Stimulated activated CD4-positive, alpha-beta T cell treated with anti-CD3 and anti-CD28 coated beads, Interleukin-15, amount 100 ng/mL, for 48 hours (primary cell): ENCODE measurements around the gene SOS2.

Experiments
- DNase-seq, 2 donors: peaks; one replicate each; pipeline ENCODE4 v3.0.0-alpha.2; 2020; ENCODE audit warnings: low read depth in 2 of 2

The SOS2 gene

DNA sequence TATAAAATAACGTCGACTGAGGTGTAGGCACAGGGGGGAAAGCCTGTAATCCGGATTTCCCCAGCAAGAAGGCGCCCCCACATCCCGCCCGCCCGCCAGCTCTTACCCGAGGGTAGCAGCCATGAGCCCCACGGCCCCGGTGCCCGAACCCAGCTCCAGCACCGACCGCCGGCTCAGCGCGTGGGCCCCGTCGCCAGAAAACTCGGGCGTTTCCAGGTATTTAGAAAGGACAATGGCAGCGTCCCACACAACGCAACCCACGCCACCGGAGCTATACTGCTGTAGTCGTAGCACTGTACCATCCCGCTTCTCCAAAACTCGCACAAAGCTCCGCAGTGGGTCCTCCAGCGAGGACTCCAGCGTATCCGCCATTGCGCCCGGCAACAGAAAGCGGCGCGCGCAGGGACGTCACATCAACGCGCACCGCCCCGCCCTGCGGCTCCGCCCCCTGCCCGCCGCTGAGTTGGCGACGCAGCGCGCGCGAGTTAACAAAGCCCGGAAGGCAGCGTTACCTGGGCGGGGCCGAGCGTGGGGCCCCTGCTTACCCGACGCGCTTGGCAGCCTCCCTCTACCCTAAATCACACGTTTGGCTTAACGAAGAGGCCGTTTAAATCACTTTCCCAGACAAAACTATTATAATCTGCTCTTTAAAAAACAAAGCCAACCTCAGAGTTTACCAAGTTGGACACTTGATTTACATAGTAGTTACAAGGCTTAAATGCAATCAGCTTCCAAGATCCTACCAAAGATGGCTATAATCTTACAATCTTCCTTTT is 115.0 kb downstream of the SOS2 start, which contains the start of gene VCPKMT:
Gene VCPKMT (minus strand): TSS at position 392 of the 776 bp plus-strand sequence. CDS start 20 bp downstream, at position 372.
- peak; percentile 89 to 94 for DNase-seq

- DNase-seq = no peak
Measured at GRCh38 chr14:50113381-50114035, 117.9 kb downstream of the SOS2 start.

DNA sequence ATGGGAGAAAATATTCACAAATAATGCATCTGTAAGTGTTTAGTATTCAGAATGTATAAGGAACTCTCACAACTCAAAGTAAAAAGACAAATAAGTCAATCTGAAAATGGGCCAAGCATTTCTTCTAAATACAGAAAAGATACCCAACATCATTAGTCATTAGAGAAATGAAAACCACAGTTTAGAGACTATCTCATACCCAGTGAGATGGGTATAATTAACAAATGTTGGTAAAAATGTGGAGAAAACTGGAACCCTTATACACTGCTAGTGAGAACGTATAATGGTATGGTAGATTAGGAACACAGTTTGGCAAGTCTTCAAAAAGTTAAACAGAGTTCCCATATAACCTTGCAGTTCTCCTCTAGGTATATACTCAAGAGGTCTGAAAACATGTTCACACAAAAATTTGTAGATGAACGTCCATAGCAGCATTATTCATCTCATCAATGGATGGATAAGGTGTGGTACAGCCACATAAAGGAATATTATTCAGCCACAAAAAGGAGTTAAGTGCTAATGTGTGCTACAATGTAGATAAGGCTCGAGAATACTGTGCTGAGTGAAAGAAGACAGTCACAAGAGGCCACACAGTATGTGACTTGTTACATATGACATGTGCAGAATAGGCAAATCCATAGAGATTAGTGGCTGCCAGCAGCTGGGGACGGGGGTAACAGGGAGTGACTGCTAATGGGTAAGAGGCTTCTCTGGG is 120.9 kb downstream of the SOS2 start:
- no peak for DNase-seq

- DNase-seq = no peak
Measured at GRCh38 chr14:50109342-50109741, 122.0 kb downstream of the SOS2 start.

DNA sequence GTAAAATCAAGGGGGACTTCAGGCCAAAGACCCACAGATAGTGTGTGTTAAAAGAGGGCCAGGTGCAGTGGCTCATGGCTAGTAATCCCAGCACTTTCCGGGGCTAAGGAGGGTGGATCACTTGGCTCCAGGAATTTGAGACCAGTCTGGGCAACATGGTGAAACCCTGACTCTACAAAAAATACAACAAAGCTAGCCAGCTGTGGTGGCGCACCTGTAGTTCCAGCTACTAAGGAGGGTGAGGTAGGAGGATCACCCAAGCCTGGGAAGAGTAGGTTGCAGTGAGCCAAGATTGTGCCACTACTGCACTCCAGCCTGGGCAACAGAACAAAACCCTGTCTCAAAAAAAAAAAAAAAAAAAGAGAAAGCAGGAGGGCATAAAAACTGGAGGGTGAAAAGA is 123.5 kb downstream of the SOS2 start:
- no peak for DNase-seq

GRCh38 chr14:50106178-50106577 is 125.2 kb downstream of the SOS2 start:
- no peak for DNase-seq

- DNase-seq = no peak
Measured at GRCh38 chr14:50103558-50103957, 127.8 kb downstream of the SOS2 start.

GRCh38 chr14:50101417-50101816 is 130.0 kb downstream of the SOS2 start:
- no peak for DNase-seq

DNA sequence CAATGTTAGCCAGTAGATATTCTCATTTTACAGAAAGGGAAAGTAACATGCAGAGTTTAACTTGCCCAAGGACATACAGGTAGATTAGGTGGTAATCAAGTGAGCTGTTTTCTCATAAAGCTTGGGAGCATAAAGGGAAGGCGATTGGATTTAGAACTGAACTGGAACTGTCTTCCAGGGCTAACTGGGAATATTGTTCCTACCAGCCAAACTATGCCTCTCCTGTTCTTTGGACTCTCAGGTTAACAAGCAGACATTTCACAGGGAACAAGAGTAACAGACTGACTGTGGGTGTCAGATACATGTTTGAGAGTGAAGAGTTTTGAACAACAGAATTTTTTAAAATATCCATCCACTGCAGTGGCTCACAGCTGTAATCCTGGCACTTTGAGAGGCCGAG is 130.6 kb downstream of the SOS2 start:
- no peak for DNase-seq

DNA sequence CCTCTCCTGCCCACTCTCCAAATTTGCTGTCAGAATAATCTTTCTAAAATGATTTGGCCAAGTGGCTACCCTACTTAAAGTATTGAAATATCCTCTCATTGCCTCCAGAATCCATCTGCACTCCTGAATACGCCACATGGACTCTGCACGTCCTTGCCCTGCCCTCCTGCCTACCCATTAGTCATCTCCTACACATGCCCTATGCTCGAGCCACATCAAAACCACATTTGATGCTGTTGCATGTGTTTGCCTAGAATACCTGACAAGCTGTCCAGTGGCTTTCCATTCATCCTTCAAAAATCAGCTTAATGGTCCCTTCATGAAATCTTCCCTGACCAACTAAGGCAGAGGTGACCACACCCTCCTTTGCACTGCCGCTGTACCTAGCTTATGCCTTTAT is 132.0 kb downstream of the SOS2 start:
- DNase-seq = no peak

- DNase-seq = no peak
Measured at GRCh38 chr14:50095895-50096294, 135.5 kb downstream of the SOS2 start.

DNA sequence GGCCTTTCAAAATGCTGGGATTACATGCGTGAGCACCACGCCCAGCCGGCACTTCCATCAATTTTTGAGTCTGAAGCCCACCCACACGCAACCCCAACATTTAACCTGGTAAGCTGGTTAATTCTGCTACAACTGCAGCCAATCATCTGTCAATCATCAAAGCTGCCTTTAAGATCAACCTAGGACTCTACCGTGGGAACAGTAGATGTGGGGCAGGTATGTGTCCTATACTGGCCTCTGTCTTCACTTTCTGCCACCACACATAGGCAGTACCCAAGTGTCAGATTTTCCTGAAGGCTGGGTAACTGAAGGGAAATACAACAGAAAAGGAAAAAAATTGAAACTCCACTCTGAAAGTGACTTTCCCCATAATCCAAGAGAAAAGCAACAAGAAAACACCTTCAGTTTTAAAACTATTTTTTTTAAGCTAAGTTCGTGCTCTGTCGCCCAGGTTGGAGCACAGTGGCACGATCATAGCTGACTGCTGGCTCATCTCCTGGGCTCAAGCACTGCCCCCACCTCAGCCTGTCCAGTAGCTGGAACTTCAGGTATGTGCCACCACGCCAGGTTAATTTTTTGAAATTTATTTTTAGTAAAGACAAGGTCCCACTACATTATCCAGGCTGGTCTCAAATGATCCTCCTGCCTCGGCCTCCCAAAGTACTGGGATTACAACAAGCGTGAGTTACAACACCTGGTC is 137.2 kb downstream of the SOS2 start:
- DNase-seq = no peak

DNA sequence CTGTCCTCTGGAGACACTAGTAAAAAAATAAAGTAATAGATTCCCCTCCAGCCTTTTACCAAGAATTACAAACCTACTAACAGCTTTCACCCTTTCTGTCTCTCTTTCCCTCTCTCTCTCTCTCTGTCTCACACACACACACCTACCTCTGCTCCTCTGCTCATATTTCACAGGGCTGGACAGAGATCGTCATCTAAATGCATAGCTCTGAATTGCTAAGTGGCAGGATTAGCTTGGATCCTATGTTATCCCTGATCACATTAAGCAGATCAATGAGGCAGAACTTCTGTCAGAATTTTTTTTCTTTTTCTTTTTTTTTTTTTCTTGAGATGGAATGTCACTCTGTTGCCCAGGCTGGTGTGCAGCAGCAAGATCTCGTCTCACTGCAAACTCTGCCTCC is 137.9 kb downstream of the SOS2 start:
- no peak for DNase-seq

GRCh38 chr14:50092006-50092555 is 139.3 kb downstream of the SOS2 start:
- no peak for DNase-seq

DNA sequence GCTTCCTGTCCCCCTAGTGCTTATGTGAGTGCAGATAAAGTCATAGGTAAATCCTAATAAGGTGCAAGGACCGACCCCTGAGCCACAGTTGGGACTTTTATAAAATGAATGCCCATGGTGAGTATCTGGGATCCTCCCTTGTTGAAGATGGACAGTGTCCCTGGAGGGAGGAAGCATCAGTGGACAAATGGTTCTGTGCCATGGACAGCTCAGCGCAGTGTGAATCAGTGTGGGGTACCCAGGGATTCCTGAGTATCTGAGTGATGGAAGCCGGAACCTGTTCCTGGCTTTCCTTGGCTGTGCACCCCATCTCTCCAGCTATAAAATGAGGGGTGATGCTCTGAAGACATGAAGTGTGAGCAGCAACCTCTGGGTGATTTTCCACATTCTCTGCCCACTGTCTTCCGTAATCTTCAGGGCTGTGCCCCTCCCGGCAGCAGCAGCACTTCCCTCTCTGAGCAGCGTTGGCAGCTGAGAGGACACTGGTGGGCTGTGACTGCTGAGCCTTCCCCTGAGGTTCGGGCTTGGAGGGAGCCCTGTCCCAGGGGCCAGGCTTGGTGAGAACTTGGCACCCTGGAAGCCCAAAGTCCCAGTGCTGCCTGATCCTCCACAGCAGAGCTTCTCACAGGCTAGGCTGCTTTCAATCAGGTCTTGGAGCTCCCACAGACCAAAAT is 140.0 kb downstream of the SOS2 start:
- no peak for DNase-seq

DNA sequence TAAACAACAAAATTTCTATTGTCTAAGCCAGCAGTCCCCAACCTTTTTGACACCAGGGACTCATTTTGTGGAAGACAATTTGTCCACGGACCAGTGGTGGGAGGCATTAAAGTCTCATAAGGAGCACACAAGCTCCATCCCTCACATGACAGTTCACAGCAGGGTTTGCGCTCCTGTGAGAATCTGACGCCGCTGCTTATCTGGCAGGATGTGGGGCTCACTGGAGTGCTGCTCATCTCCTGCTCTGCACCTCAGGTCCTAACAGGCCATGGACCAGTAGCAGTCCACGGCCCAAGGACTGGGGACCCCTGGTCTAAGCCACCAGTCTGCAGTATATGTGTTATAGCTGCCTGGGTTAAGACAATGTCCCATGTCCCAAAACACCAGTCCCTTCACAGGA is 142.2 kb downstream of the SOS2 start:
- DNase-seq = no peak

- no peak for DNase-seq
Measured at GRCh38 chr14:50088731-50089130, 142.6 kb downstream of the SOS2 start.

DNA sequence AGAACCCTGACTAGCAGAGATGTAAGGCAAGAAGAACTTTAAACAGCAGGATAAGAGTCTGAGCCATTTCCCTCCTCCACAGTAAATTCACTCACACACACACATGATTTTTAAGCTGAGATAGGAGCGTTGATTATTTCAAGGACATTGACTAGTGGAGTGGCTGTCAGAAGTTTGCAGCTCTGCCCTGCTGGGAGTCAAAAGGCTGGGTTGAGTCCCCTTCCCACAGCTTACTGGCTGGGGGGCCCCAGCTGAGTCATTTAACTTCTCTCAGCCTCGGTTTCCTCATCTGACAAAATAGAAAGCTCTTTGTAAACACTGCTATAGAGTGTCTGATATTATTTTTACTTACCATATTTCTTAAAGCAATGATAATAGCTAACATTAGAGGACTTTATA is 143.3 kb downstream of the SOS2 start:
- DNase-seq = no peak

DNA sequence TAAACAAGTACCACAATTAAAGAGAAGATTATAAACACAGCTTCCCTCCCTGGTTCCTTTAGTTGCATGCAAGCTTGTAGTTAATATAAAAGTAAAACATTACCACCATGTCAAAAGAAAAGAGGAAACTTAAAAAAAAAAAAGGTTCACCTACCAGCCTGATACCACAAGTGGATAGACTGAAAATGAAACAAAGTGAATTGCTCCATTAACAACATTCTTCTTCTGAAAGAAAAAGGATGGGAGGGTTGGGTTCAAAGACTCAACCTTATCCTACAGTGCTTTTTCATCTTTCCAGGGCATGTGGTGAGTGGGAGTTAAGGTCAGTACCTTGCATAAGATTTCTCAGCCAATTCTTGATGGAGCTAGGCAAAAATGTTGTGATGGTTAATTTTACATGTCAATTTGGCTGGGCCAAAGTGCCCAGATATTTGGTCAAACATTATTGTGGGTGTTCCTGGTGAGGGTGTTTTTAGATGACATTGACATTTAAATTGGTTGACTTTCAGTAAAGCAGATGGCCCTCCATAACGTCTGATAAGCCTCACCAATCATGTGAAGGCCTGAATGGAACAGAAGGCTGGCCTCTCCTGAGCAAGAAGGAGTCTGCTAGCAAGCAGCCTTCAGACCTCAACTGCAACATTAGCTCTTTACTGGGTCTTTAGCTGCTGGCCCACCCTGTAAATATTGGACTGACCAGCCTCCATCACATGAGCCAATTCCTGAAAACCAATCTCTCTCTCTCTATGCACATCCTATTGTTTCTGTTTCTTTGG is 143.8 kb downstream of the SOS2 start:
- DNase-seq = no peak

DNA sequence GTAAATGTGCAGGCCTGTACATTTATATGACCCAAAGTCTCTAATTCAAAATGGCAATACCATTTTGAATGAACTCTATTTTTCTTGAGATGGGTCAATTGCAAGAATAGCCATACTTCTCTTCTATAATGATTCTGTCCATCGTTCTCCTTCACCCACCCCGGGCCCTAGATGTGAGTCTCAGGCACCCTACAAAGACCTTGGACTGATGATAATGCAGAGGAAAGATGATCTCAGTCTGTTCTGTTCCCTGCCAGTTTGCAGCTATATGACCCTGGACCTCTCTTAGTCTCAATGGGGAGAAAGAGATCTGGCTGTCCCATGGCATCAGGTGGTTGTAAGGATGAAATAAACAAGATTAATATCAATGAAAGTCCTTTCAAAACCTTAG is 145.1 kb downstream of the SOS2 start:
- DNase-seq = no peak
